Parathyroid adenoma (tissue), 2 donors: ENCODE data around the gene ACTRT3.

Experiments used
- H2AFZ ChIP-seq: fragments of 300-600 bp; sonication (generic); one replicate; pipeline ENCODE4 v1.7.0; 2017; ENCODE audit warnings: antibody characterized with exemption, mild to moderate bottlenecking
- H3K27ac ChIP-seq: fragments of 300-600 bp; sonication (generic); one replicate; pipeline ENCODE4 v1.7.0; 2017
- H3K27me3 ChIP-seq: fragments of 300-600 bp; sonication (generic); one replicate; pipeline ENCODE4 v1.7.0; 2017; ENCODE audit warnings: low read length; ENCODE audit not compliant: control insufficient read depth, insufficient read depth
- H3K36me3 ChIP-seq: fragments of 300-600 bp; sonication (generic); one replicate; pipeline ENCODE4 v1.7.0; 2017; ENCODE audit warnings: low read length; ENCODE audit not compliant: control insufficient read depth, insufficient read depth
- H3K4me1 ChIP-seq: fragments of 300-600 bp; sonication (generic); one replicate; pipeline ENCODE4 v1.7.0; 2017; ENCODE audit warnings: control low read depth
- H3K4me2 ChIP-seq: fragments of 300-600 bp; sonication (generic); one replicate; pipeline ENCODE4 v1.7.0; 2017; ENCODE audit warnings: low read length
- H3K4me3 ChIP-seq: fragments of 300-600 bp; sonication (generic); one replicate; pipeline ENCODE4 v1.7.0; 2017; ENCODE audit warnings: low read depth, low read length
- H3K79me2 ChIP-seq: fragments of 300-600 bp; sonication (generic); one replicate; pipeline ENCODE4 v1.7.0; 2017; ENCODE audit warnings: control low read depth
- H3K9ac ChIP-seq: fragments of 300-600 bp; sonication (generic); one replicate; pipeline ENCODE4 v1.7.0; 2017; ENCODE audit warnings: mild to moderate bottlenecking
- H3K9me3 ChIP-seq: fragments of 300-600 bp; sonication (generic); one replicate; pipeline ENCODE4 v1.7.0; 2017; ENCODE audit warnings: low read length; ENCODE audit not compliant: control insufficient read depth
- TF ChIP-seq, protein P1 (sequence below): fragments of 300-600 bp; sonication (generic); IDR thresholded peaks from one replicate; pipeline ENCODE4 v1.7.0; 2017; ENCODE audit warnings: antibody characterized with exemption, mild to moderate bottlenecking
- donor health status: primary hyperparathyroidism.

ACTRT3 gene

DNA sequence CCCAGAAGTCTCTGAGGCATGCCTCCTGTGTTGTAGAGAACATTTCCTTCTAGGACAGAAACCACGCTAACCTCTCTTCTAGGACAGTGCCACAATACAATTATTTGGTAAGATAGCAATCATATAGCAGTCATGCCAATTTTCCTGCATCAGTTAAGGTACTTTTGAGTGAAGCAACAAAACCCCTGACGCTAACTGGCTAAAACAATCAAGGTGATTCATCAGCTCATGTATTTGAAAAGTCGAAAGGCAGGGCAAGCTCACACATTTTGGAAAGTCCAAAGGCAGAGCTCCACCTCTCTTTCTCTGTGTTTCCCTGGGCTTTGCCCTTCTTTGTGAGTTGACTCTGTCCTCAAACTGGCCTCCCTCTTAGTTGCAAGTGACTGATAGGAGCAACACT, 14.7 kb downstream of the ACTRT3 start:
- Histone ChIP-seq H2AFZ (no peak overlapping the region), H3K79me2 (no peaks in the 10 kb centered on the region), H3K27me3 (no peaks in the 10 kb centered on the region), H3K9me3 (no peaks in the 10 kb centered on the region), H3K4me3 (no peak overlapping the region), H3K36me3 (no peaks in the 10 kb centered on the region), H3K4me1 (no peaks in the 10 kb centered on the region), H3K4me2 (no peak overlapping the region), H3K9ac (no peak overlapping the region), H3K27ac (no peak overlapping the region)
- TF ChIP-seq, protein P1, sequence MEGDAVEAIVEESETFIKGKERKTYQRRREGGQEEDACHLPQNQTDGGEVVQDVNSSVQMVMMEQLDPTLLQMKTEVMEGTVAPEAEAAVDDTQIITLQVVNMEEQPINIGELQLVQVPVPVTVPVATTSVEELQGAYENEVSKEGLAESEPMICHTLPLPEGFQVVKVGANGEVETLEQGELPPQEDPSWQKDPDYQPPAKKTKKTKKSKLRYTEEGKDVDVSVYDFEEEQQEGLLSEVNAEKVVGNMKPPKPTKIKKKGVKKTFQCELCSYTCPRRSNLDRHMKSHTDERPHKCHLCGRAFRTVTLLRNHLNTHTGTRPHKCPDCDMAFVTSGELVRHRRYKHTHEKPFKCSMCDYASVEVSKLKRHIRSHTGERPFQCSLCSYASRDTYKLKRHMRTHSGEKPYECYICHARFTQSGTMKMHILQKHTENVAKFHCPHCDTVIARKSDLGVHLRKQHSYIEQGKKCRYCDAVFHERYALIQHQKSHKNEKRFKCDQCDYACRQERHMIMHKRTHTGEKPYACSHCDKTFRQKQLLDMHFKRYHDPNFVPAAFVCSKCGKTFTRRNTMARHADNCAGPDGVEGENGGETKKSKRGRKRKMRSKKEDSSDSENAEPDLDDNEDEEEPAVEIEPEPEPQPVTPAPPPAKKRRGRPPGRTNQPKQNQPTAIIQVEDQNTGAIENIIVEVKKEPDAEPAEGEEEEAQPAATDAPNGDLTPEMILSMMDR: no peak

DNA sequence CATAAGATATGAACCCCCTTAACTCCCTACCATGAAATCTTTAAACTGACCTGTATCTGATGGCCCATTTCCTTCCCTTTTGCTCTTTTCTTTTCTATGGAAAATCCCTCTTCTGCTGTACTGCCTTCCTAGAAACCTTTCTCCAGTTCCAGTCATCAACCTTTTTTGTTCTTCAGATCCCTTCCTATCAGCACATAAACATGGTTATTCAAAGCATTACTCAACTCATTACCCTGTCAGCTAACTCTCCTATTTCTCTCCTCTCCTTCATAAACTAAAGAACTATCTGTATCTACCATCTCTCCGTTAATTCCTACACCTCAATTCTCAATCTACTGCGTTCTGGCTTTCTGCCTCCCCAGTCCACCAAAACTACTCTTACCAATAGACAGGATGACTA, 17.5 kb downstream of the ACTRT3 start:
- Histone ChIP-seq H2AFZ (no peak overlapping the region), H3K9ac (no peak overlapping the region), H3K79me2 (no peaks in the 10 kb centered on the region), H3K27ac (no peak overlapping the region), H3K4me2 (no peak overlapping the region), H3K4me1 (no peaks in the 10 kb centered on the region), H3K36me3 (no peaks in the 10 kb centered on the region), H3K4me3 (no peak overlapping the region), H3K9me3 (no peaks in the 10 kb centered on the region), H3K27me3 (no peaks in the 10 kb centered on the region)
- TF ChIP-seq, protein P1: no peak

DNA sequence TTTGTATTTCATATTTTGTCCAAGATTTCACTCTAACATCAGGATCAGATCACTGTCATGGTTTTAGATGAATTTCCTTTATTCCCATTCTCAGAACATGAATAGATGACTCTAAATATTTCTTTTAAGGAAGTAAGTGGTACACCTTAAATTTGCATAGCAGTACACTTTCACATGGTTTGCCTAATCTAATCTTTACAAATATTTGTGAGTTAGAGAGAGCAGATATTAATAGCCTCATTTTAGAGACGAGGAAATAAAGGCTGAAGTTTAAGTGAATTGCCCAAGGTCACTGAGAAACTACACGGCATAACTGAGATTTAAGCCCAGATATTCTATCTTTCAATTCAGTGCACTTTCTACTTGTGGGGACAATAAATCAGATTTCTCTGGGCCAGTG, 18.7 kb downstream of the ACTRT3 start:
- H3K27me3 ChIP-seq: no peaks in the 10 kb centered on the region
- H3K79me2 ChIP-seq: no peaks in the 10 kb centered on the region
- H3K9ac ChIP-seq: no peak overlapping the region
- TF ChIP-seq, protein P1: no peak
- no peak overlapping the region for H3K4me3 ChIP-seq
- H3K4me2 ChIP-seq: no peak overlapping the region
- no peaks in the 10 kb centered on the region for H3K9me3 ChIP-seq
- no peaks in the 10 kb centered on the region for H3K4me1 ChIP-seq
- no peaks in the 10 kb centered on the region for H3K36me3 ChIP-seq
- no peak overlapping the region for H3K27ac ChIP-seq
- H2AFZ ChIP-seq: no peak overlapping the region

DNA sequence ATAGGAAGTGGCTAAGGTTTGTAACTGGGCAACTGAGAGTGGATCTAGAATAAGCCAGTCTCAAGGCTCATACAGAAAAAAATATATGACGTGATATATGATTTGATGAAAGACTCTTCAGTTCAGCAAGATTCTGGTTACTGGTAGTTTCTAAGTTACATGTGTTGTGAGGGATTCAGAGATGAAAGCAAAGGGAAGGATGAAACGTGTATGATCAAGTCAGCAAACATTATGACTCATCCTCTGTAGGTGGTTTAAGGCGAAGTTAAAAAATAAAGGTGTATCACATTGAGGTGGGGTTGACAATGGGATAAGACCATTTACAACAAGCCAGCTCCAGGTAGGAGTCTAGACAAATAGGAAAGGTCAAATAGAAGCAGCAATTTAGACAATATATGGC, 20.7 kb downstream of the ACTRT3 start:
- H3K4me1 ChIP-seq: no peaks in the 10 kb centered on the region
- H3K9me3 ChIP-seq: no peaks in the 10 kb centered on the region
- H3K4me3 ChIP-seq: no peak overlapping the region
- H3K79me2 ChIP-seq: no peaks in the 10 kb centered on the region
- H3K4me2 ChIP-seq: no peak overlapping the region
- TF ChIP-seq, protein P1: no peak
- H3K27ac ChIP-seq: no peak overlapping the region
- H3K36me3 ChIP-seq: no peaks in the 10 kb centered on the region
- H2AFZ ChIP-seq: no peak overlapping the region
- no peaks in the 10 kb centered on the region for H3K27me3 ChIP-seq
- no peak overlapping the region for H3K9ac ChIP-seq

DNA sequence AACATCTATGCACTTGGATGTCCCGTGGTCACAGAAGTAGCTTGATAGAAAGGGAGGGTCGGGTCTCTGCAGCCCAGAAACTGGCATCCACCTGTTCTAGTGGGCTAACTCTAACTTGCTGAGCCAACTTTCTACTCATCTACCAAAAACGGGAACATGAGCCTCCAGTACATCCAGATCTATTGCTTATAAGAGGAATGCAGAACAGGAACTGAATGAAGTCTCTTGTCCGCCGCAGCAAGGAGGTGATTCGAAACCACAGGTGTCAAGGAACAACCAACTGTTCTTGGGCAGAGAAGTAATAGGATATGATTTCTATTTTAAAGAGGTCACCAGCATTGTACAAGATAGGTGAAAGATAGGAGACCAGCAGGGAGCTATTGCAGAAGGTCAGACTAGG, 22.4 kb downstream of the ACTRT3 start:
- no peaks in the 10 kb centered on the region for H3K79me2 ChIP-seq
- TF ChIP-seq, protein P1: no peak
- no peaks in the 10 kb centered on the region for H3K27me3 ChIP-seq
- no peaks in the 10 kb centered on the region for H3K9me3 ChIP-seq
- H3K36me3 ChIP-seq: no peaks in the 10 kb centered on the region
- H2AFZ ChIP-seq: no peak overlapping the region
- no peak overlapping the region for H3K4me2 ChIP-seq
- no peak overlapping the region for H3K9ac ChIP-seq
- no peak overlapping the region for H3K4me3 ChIP-seq
- no peak overlapping the region for H3K27ac ChIP-seq
- H3K4me1 ChIP-seq: no peaks in the 10 kb centered on the region
